CD14-positive monocyte (primary cell): ENCODE measurements around the gene AKT1S1. TPM values are rescaled to one million over a fixed set of nuclear protein-coding genes. Genes with fewer than 3 reads are reported as not detected.

Experiments
- DNase-seq, 3 donors: peaks; one replicate each; pipeline ENCODE4 v3.0.0-alpha.2; 2011 to 2022
- H2AFZ ChIP-seq: 2 replicates; pipeline ENCODE4 v1.6.0; 2012; ENCODE audit warnings: mild to moderate bottlenecking, low read depth, low read length, inconsistent platforms; ENCODE audit not compliant: insufficient read depth, poor library complexity, severe bottlenecking
- H3K27ac ChIP-seq, 2 donors: 1 replicate in 1 of 2; 2 replicates in 1 of 2; pipeline ENCODE4 v1.5.1; 2012 to 2013; ENCODE audit warnings: low read length in 2 of 2, control low read depth in 1 of 2, inconsistent platforms in 1 of 2, low read depth in 1 of 2, mild to moderate bottlenecking in 1 of 2
- H3K27me3 ChIP-seq, 2 donors: one replicate each; pipeline versions ENCODE4 v1.6.0 to v1.6.1; 2011 to 2013; ENCODE audit warnings: low read length in 2 of 2; ENCODE audit not compliant: control insufficient read depth in 2 of 2, insufficient read depth in 2 of 2
- H3K36me3 ChIP-seq, 2 donors: replicated peaks in 1 of 2; 1 replicate in 1 of 2; 2 replicates in 1 of 2; pipeline versions ENCODE4 v1.5.1 to v1.6.1; 2012 to 2013; ENCODE audit warnings: low read length in 2 of 2, control low read depth in 1 of 2, inconsistent platforms in 1 of 2, mild to moderate bottlenecking in 1 of 2; ENCODE audit not compliant: insufficient read depth in 2 of 2, control insufficient read depth in 1 of 2
- H3K4me1 ChIP-seq, 2 donors: 1 replicate in 1 of 2; 2 replicates in 1 of 2; pipeline versions ENCODE4 v1.5.1 to v1.6.1; 2012 to 2013; ENCODE audit warnings: low read length in 2 of 2, control low read depth in 1 of 2, inconsistent platforms in 1 of 2, mild to moderate bottlenecking in 1 of 2, moderate library complexity in 1 of 2; ENCODE audit not compliant: insufficient read depth in 2 of 2, control insufficient read depth in 1 of 2
- H3K4me2 ChIP-seq: replicated peaks from 2 replicates; pipeline ENCODE3; 2012; ENCODE audit warnings: low read length, moderate library complexity, mild to moderate bottlenecking; ENCODE audit not compliant: poor library complexity, severe bottlenecking; ENCODE audit errors: extremely low read depth
- H3K4me3 ChIP-seq, 3 experiments: fragments of 200-600 bp in 1 of 3; sonication (generic) in 1 of 3; replicated peaks in 1 of 3; 1 replicate in 2 of 3; 2 replicates in 1 of 3; pipeline ENCODE4 v1.5.1; 2011 to 2013; ENCODE audit warnings: low read length in 3 of 3, mild to moderate bottlenecking in 3 of 3, control low read depth in 2 of 3, low read depth in 2 of 3, inconsistent platforms in 1 of 3, moderate library complexity in 1 of 3
- H3K79me2 ChIP-seq: 2 replicates; pipeline ENCODE4 v1.6.0; 2012; ENCODE audit warnings: mild to moderate bottlenecking, control low read depth, inconsistent platforms, low read length, moderate library complexity; ENCODE audit not compliant: insufficient read depth
- H3K9ac ChIP-seq: 2 replicates; pipeline ENCODE4 v1.6.0; 2017; ENCODE audit warnings: low read length, mild to moderate bottlenecking; ENCODE audit not compliant: insufficient read depth, poor library complexity, severe bottlenecking
- H3K9me3 ChIP-seq, 2 donors: replicated peaks in 1 of 2; 1 replicate in 1 of 2; 2 replicates in 1 of 2; pipeline versions ENCODE4 v1.5.1 to v1.6.1; 2012 to 2013; ENCODE audit warnings: low read length in 2 of 2, control low read depth in 1 of 2; ENCODE audit not compliant: control insufficient read depth in 1 of 2, insufficient read depth in 1 of 2
- H4K20me1 ChIP-seq: 2 replicates; pipeline ENCODE4 v1.6.0; 2012; ENCODE audit warnings: mild to moderate bottlenecking, low read length, control low read depth, moderate library complexity; ENCODE audit not compliant: insufficient read depth
- H3K27ac Mint-ChIP-seq, 7 donors: one replicate each; pipeline ENCODE4 v1.8.0; 2020; ENCODE audit warnings: mild to moderate bottlenecking in 7 of 7, mixed read lengths in 7 of 7, moderate library complexity in 6 of 7, inconsistent platforms in 2 of 7
- H3K27me3 Mint-ChIP-seq, 3 donors: one replicate each; pipeline ENCODE4 v1.8.0; 2021 to 2022; ENCODE audit warnings: low read depth in 3 of 3, mild to moderate bottlenecking in 3 of 3, mixed read lengths in 3 of 3, moderate library complexity in 3 of 3, inconsistent platforms in 1 of 3
- H3K36me3 Mint-ChIP-seq, 2 donors: one replicate each; pipeline ENCODE4 v1.8.0; 2020; ENCODE audit warnings: mixed read lengths in 2 of 2, inconsistent platforms in 1 of 2, mild to moderate bottlenecking in 1 of 2
- H3K4me1 Mint-ChIP-seq: one replicate; pipeline ENCODE4 v1.8.0; 2020; ENCODE audit warnings: mild to moderate bottlenecking, mixed read lengths
- H3K4me3 Mint-ChIP-seq, 2 donors: one replicate each; pipeline ENCODE4 v1.8.0; 2020; ENCODE audit warnings: mild to moderate bottlenecking in 2 of 2, mixed read lengths in 2 of 2, moderate library complexity in 1 of 2
- H3K9me3 Mint-ChIP-seq, 7 donors: one replicate each; pipeline ENCODE4 v1.8.0; 2020 to 2022; ENCODE audit warnings: mixed read lengths in 7 of 7, mild to moderate bottlenecking in 6 of 7, moderate library complexity in 6 of 7, inconsistent platforms in 2 of 7
- WGBS: methylation state at CpG from one replicate; pipeline ENCODE4 v1.1.5; 2013; ENCODE audit warnings: missing lambda C conversion rate; ENCODE audit not compliant: insufficient coverage; 5-methylcytosine and 5-hydroxymethylcytosine counted together
- intact Hi-C, 2 donors: fragments of 100-400 bp; cut with micrococcal nuclease; formaldehyde crosslinking; loops; one replicate each; pipeline versions ENCODE4 v1.15.0 to v1.15.1; 2023
- polyA plus RNA-seq, 3 donors: library from polyadenylated mRNA; depleted of rRNA in 1 of 3; unstranded in 2 of 3; stranded (reverse) in 1 of 3; fragments of 300-500 nt in 2 of 3; fragments of >200 nt in 1 of 3; fragmentation: Illumina TruSeq in 2 of 3; gene quantifications; 1 replicate in 2 of 3; 2 replicates in 1 of 3; pipeline ENCODE4 v1.2.3, GENCODE V29; 2012 to 2021
- TF ChIP-seq, protein P1 (sequence below): fragments of 200-600 bp; IDR thresholded peaks from one replicate; pipeline ENCODE4 v1.8.0; 2022; ENCODE audit warnings: antibody characterized with exemption, mild to moderate bottlenecking

The AKT1S1 gene
- polyA plus RNA-seq, 3 donors = 5.4 to 18.2 (median 6.6) TPM

DNA sequence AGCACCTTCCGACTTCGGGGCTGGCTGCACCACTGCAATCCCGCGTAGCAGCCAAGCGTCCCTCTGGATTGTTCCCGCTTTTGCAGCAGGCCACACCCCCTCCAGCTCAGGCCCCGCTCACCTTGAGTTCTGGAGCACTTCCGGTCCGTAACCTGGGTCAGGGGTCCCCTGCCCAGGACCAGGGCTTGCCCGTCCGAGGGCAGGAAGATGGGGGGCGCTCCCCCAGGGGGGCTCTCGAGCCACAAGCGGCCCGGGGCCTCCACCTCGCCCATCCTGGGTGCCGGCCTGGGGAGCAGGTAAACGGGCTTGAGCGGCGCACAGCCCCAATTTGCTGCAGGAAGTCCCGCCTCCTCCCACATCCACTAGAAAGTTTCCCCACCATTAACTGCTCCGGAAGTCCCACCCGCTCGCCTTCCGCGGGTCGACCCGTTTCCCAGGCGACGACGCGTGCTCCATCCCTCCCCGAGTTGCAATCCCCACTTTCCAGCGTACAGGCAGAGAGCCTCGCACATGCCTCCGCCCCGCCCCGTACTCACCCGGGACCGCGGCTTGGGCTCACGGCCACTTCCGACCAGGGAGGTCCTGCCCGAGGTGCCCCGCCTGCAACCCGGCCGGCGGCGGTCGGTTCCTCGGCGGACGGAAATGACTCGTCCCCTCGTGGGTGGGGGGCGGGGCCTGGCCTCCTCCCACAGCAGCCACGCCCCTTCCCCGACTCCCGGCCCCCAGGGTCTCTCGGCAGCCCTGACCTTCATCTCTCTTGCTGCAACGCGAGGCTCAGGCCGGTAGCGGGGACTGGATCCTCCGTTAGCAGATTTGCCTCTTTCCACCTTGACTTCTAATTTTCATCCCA is 10.0 kb downstream of the AKT1S1 start, which contains the start of gene PNKP:
PNKP (minus strand) TSS at position 644 of the 850 bp plus-strand sequence; CDS start at position 272, 372 bp downstream.
- H3K27me3 Mint-ChIP-seq = peaks cover 0 to 3% (median 0%) of the 10 kb centered on the region in 3 donors
- Histone ChIP-seq H2AFZ (peak within 1 kb of the TSS; percentile 89), H3K4me3 (peak within 1 kb of the TSS; percentile 74 to 99 (median 89)), H3K4me1 (peaks cover 51 to 60% of the 10 kb centered on the region in 2 donors), H3K27ac (peak within 1 kb of the TSS; percentile 92 to 97), H3K9me3 (no peaks in the 10 kb centered on the region), H3K4me2 (peak within 1 kb of the TSS; percentile 100), H3K9ac (peak within 1 kb of the TSS; percentile 76), H3K79me2 (peaks cover 42% of the 10 kb centered on the region), H4K20me1 (peaks cover 41% of the 10 kb centered on the region), H3K36me3 (peaks cover 17 to 24% of the 10 kb centered on the region in 2 donors), H3K27me3 (no peaks in the 10 kb centered on the region)
- WGBS = under 1% methylated on average over 60 of the region's 65 CpGs
- peak within 1 kb of the TSS in 4 of 7 donors; percentile 99 to 100 (median 100) for H3K27ac Mint-ChIP-seq
- no peaks in the 10 kb centered on the region for H3K9me3 Mint-ChIP-seq
- H3K4me3 Mint-ChIP-seq = peak within 1 kb of the TSS; percentile 93 to 97
- H3K4me1 Mint-ChIP-seq = peaks cover 55% of the 10 kb centered on the region
- peaks cover 22 to 47% of the 10 kb centered on the region in 2 donors for H3K36me3 Mint-ChIP-seq
- intact Hi-C loops = loop anchor here (2.0 to 5.0 kb wide), 4 partner anchors 16 to 100 kb away; partner anchors contain the start of genes AP2A1 (in 1 of the 2), FUZ (in 1 of the 2), MED25 (in 1 of the 2) and PTOV1 (in 1 of the 2)
- DNase-seq = peak; percentile 90
- TF ChIP-seq, protein P1, sequence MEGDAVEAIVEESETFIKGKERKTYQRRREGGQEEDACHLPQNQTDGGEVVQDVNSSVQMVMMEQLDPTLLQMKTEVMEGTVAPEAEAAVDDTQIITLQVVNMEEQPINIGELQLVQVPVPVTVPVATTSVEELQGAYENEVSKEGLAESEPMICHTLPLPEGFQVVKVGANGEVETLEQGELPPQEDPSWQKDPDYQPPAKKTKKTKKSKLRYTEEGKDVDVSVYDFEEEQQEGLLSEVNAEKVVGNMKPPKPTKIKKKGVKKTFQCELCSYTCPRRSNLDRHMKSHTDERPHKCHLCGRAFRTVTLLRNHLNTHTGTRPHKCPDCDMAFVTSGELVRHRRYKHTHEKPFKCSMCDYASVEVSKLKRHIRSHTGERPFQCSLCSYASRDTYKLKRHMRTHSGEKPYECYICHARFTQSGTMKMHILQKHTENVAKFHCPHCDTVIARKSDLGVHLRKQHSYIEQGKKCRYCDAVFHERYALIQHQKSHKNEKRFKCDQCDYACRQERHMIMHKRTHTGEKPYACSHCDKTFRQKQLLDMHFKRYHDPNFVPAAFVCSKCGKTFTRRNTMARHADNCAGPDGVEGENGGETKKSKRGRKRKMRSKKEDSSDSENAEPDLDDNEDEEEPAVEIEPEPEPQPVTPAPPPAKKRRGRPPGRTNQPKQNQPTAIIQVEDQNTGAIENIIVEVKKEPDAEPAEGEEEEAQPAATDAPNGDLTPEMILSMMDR = no peak

DNA sequence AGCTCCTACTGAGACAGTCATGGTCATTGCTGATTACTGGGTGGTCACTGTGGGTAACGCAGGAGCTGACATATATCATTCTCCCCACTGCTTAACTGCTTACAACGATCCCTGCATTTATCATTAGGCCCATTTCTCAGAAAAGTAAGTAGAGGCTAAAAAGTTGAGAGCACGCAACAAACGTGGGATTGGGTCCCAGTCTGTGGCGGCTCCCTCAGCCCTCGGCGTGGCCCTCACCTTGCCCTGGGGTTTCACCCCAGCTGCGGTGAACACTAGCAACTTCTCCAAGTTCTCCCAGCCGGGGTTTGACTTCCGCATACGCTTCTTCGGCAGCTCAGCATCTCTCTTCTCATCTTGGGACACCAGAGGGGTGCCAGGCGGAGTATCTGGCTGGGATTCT is 12.3 kb downstream of the AKT1S1 start:
- DNase-seq = no peak
- WGBS = 93% methylated on average over 6 of the region's 13 CpGs
- Histone ChIP-seq H3K27me3 (no peaks in the 10 kb centered on the region), H3K4me1 (peaks cover 40 to 48% of the 10 kb centered on the region in 2 donors), H3K9ac (no peak overlapping the region), H3K79me2 (peaks cover 42% of the 10 kb centered on the region), H2AFZ (no peak overlapping the region), H3K36me3 (peaks cover 36 to 44% of the 10 kb centered on the region in 2 donors), H3K4me3 (peak overlapping the region in 1 of 3 experiments; percentile 99), H3K9me3 (no peaks in the 10 kb centered on the region), H3K27ac (peak overlapping the region in 1 of 2 donors; percentile 45), H4K20me1 (peaks cover 52% of the 10 kb centered on the region), H3K4me2 (peak overlapping the region; percentile 100)
- H3K4me3 Mint-ChIP-seq = peak overlapping the region in 1 of 2 donors; percentile 60
- no peak overlapping the region for H3K27ac Mint-ChIP-seq
- no peaks in the 10 kb centered on the region for H3K9me3 Mint-ChIP-seq
- no peaks in the 10 kb centered on the region for H3K27me3 Mint-ChIP-seq
- intact Hi-C loops = loop anchor here (5.0 kb wide), 3 partner anchors 48 to 98 kb away; partner anchors contain the start of genes AP2A1 (in 1 of the 2), FUZ (in 1 of the 2) and MED25 (in 1 of the 2)
- TF ChIP-seq, protein P1 = no peak
- H3K4me1 Mint-ChIP-seq = peaks cover 41% of the 10 kb centered on the region
- H3K36me3 Mint-ChIP-seq = peaks cover 32 to 52% of the 10 kb centered on the region in 2 donors
